ENCODE results near the gene STAG2.
"Not testable (repeated sequence)": the region's sequence is repeated elsewhere in the genome, so short reads cannot be mapped to it uniquely, and the experiment has no call there.

Gene STAG2

DNA sequence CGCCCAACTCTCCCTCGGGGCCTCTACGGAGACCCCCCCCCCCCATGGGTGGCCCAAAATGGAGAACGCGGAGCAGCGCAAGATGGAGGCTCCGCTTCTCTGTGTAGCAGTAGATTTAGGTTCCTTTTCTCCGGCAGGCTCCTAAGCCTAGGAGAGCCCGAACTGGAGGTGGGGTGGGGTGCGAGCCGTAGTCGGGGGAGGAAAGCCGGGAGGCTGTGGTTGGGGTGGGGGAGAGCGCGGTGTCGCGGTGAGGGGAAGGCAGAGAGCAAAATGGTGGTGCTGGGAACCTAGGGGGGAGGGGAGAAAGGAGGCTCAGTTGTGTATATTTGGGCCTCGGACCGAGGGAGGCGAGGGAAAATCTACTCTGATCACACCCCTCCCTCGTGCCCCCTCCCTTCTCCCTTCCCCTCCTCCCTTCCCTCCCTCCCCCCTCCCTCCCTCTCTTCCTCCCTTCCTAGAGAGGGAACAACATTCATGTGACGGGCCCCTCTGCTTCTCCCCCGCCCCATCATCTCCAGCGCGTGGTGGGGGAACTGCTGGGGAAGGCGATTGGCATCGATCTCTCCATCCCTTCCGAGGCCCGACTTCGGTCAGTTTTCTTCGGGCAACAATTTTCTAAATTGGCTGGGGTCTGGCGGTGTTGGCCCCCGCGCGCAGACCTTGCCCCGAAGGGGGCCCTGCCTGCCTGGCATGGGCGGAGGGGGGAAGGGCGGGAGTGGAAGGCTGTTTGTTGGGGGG, at the start of gene STAG2:
Gene STAG2, plus strand, starts transcription at position 439 of the 738 bp plus-strand sequence. CDS start 60,922 bp downstream, outside the sequence.
- peak; percentile 10 to 19 (median 11) for DNase-seq (ENCODE audit: low read depth in 3 of 3)

DNA sequence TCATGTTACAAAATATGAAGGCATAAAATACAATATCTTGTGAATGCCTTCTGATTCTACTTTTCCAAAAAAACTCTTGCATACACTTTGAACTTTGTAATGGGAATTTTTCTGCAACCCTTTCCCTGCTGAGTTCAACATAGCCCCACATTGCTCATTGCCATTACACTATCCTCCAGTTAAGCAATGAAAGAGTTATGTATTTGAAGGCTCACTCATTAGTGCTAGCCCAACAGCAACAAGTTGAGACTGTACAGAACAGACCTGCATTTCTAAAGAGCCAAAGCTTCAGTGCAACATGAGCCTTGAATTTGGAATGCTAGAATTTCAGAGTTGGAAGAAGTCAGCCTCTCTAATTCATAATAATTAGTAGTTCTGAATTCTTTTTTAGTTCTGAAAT, 44.4 kb upstream of the STAG2 start:
- no peak for DNase-seq (ENCODE audit: low read depth in 3 of 3)

DNA sequence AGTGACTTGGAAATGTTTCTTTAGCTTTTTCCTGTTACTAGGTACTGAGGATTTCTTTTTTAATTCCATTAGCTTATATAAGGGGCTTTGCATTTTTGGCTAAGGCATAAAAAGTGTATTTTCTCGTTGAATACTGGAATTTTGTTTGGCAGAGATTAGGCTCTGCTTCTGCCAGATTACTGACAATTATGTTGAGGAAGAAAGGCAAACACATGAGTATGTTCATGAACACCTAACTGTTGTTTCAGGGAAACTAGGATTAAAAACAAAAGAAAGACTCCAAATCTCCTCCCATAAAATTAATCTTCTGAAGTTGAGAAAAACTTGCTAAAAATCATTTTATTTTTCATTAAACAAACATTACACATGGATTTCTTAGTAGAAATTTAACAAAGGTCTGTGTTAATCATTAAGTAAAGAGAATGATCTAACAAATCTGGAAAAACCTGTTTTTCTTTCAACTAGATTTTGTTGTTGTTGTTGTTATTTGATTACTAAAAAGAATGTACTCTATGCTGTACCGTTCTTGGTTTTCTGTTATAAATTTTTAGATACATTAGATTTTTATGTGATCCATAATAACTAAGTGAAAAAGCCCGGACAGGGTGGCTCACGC, 43.3 kb upstream of the STAG2 start:
- DNase-seq (ENCODE audit: low read depth in 3 of 3): no peak

DNA sequence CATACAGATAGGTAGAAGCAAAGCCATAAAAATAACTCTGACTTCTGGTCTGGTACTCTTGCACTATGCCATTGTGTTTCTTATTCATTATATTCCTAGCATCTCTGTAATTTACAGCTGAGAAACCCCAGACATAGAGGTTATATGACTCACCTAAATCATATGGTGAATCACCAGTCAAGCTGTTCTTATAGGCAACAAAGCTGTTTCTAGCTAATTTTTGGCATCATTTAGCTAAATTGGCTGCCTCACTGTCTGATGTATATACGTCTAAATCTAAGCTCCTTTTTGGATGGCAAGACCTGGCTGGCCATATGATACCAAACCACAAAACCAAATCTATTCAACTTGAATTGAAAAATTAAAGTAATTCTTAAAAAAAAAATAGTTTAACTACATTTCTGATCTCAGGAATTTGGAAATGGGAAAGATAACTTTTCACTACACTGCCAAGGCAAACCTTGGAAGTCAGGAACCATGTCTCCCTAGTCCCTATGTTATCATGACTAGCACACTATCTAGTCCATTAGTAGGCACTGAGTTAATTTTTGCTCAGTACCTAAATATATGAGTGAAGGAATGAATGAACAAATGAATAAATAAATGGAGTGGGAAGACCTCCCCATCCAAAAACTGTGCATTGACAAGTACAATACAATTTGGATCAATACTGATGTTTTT, 41.3 kb upstream of the STAG2 start:
- DNase-seq (ENCODE audit: low read depth in 3 of 3): no peak

DNA sequence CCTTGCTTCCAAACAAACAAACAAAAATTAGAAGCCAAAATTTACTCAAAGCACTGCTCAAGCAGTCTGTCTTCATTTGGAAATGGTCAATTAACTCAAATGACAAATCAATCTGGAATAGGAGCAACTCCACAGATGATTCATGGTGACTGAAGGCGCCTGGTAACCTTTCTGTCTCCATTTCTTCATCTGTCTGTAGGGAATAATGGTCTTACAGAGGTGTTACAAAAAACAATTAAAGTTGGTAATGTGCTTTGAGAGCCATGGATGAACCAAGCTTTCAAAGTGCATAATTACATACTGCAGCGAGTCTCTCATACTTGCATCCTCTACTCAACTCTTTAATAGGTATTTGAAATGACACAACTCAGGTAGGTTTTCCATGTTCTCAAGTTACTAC, 38.3 kb upstream of the STAG2 start:
- DNase-seq (ENCODE audit: low read depth in 3 of 3): no peak

DNA sequence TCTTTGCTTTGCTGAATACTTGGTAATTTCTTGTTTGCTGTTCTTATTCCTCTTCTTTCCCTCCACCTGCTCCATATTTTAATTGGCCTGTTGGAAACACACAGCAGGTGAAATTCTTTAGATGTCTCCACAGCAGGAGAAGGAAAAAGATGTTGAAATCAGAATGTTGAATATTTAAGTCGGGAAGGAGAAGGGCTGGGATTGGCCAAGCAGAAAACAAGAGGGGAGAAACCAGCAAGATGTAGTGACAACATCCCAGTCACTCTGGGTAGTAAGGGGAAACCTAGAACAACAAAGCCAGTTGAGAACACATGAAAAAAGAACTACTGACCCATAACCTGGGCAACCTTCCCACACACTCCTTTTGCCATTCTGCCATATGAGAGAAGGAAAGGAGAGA, 37.3 kb upstream of the STAG2 start:
- no peak for DNase-seq (ENCODE audit: low read depth in 3 of 3)

DNA sequence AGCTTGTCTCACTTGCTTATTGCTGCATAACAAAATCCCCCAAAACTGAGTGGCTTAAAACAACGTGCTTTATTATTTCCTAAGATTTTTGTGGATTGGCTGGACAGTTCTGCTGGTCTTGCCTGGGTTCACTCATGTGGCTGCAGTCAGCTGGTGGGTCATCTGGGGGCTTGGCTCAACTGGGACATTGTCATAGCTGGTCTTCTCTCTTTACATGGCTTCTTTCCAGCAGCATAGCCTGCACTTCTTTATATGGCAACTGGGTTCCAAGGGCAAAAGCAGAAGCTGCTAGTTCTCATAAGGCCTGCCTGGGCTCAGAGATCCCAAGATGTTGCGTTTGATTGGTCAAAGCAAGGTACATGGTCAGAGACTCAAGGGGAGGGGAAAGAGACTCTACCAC, 33.7 kb upstream of the STAG2 start:
- DNase-seq (ENCODE audit: low read depth in 3 of 3): no peak

DNA sequence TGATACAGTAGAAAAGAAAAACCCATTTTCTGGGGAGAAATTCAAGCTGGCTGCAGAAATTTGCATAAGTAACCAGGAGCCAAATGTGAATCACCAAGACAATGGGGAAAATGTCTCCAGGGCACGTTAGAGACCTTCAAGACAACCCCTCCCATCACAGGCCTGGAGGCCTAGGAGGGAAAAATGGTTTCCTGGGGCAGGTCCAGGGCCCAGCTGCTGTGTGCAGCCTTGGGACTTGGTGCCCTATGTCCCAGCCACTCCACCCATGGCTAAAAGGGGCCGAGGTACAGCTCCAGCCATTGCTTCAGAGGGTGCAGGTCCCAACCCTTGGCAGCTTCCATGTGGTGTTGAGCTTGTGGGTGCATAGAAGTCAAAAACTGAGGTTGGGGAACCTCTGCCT, 29.5 kb upstream of the STAG2 start:
- not testable (repeated sequence) for DNase-seq (ENCODE audit: low read depth in 3 of 3)

DNA sequence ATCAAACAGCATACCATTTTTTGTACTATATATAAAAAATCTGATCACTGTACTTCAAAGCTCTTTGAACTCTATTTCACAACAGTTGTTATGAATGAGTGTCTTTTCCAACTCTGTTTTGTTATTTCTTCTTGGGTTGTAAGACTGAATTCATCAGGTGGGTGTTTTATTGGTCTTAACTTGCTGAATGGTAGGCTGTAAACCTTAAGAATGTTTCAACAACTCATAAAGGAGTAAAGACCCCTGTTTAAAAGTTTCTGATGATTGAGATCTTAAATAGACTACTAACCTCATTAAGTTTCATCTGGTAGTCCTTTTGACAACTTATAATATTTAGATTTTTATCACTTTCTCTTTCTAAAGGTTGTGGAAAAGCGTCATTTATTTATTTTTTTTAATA, 18.4 kb upstream of the STAG2 start:
- no peak for DNase-seq (ENCODE audit: low read depth in 3 of 3)

DNA sequence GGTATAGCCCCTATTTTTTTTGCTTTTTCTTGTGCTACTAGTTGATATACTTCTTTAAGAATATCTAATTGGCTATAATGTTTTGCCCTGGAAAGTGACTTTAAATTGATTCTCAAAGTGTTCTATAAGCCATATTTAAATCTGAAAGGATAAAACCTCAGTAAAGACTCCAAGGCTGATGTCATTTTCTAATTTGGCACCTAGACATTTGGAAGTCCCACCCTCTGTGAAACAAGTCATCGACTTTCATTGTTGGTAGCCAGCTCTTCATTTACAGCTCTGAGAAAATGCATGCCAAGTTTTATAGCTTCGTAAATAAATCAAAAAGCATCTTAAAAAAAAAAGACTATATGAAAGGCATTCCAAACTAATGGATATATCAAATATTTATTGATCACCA, 18.0 kb upstream of the STAG2 start:
- no peak for DNase-seq (ENCODE audit: low read depth in 3 of 3)

DNA sequence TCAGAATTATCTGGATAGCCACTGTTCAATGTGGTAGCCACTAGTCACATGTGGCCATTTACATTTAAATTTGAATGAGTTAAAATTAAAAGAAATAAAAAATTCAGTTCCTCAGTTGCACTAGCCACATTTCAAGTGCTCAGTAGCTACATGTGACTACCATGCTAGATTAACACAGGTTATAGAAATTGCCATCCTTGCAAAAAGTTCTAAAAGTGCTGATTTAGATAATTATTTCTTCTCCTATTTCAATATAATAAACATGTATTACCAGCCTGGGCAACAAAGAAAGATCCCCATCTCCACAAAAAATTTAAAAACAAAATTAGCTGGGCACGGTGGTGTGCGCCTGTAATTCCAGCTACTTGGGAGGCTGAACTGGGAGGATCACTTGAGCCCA, 11.7 kb upstream of the STAG2 start:
- DNase-seq (ENCODE audit: low read depth in 3 of 3): no peak

DNA sequence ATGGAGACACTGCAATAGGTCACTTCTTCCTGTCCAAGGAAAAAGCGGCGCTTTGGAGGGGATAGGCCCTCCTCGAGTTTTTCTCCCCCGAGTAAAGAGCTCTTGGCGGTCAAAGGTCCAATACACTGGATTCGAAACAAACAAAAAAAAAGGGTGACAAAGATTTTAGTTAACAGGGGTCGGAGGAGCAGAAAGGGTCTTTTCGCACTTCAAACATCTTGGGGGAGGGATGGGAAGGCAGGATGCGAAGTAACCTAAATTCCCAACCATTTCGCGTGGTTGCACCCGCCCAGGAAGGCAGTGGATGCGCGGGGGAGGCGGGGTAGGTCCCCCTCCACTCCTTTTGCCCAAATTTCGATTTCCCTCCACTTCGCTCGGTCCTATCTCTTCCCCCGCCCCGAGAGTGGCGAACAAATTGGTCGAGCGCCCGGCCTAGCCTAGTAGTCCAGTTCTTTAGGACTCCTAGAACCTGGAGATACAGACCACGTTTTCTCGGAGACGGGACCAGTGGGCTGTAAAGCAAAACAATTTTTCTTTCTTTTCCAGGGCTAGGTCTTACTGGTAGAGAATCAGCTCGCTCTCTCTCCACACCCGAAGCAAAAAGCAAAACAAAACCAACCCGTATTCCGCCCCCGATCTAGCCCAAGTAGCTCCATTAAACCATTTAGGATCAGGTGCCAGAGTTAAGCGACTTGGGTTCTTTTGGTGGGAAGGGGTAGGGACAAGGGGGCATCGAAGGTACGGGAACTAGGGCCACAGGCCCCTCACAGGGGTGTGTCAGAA, 2.0 kb upstream of the STAG2 start:
- DNase-seq (ENCODE audit: low read depth in 3 of 3): no peak

DNA sequence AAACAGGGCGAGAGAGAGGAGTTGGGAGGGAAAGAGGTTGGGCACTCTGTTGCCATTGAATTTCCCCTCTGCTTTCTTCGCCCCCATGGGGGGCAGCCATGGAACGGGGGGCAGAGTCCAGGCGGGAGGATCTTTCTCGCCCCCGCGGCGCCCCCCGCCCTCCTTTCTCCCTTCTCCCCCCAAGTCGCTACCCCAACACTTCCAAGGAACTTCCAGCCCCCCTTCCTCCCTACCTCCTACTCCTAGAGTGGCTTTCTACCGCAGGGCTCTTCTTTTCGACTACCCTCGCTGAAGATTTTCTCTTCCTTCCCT, 594 bp upstream of the STAG2 start:
- no peak for DNase-seq (ENCODE audit: low read depth in 3 of 3)

DNA sequence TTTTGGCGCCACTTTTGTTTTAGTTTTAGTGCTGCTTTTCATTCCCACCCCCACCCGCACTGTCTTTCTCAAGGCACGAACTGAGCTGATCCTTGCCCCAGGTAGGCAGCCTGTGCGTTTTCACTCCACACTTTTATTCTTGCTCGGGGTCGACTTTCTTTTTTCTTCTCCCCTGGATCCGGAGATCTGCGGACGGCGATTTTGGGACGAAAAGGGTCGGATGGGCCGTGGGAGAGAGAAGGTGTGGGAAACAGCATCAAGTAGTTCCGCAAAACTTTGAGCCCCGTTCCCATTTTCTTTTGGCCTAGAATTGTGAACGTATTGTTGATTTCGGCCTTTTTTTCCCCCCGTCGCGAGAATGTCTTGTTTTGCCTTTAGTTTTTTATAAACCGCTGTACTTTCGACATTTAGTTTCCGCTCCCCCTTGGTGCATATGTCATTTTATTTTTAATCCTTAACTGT, 531 bp downstream of the STAG2 start:
- no peak for DNase-seq (ENCODE audit: low read depth in 3 of 3)

DNA sequence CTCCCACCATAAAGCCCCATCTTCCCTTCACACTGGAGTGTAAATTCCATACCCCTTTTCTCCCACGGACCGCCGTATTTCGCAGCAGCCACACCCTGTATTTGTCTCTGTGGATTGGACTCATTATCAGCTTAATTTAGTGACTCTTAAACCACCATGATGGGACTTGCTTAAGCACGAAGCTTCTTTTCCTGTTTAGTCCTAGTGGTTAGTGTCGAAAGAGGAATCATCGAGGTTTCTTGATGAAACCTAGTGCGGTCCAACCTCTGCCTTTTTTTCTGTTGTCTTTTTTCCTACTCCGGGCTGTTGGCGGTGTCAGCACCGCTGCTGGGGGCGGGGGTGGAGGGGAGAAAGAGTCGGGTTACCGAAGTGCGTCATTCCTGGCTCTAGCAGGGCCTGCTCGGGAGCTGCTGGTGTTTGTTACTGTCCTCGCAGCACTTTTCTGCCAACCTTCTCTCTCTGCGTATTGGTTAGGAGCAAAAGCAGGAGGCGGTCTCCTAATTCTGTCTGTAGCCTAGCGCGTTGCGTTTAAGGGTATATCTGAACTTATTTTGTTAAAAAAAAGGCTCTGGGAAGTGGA, 1.4 kb downstream of the STAG2 start:
- DNase-seq (ENCODE audit: low read depth in 3 of 3): peak; percentile 46 to 65 (median 62)

DNA sequence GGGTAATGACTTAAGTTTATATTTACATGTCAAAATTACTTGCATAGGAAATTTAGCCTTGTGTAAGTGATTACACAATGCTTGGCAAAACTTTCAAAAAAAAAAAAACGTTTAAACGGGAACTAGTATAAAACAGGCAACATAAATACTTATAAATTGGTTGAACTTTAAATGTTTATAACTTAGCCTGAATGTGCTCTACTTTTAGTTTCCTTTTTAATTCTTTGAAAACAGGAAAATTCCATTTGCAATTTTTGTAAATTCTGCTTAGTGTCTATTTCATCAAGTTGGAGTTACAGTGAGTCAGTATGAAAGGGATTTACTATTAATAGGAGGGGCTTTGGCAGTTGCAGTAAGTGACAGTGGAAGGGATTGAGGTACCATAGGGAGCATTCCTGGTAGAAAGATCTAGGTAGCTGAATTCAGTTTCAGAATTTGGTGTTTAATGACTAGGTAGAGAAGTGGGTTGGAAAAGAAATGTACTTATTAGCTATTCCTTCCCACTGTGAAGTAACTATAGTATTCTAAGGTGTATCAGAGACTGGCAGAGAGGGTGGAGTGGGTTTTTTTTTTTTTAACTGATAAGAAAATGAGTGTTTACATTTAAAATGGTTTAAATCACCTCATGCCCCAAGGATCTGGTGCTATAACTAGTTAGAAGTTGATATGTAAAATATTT, 2.8 kb downstream of the STAG2 start:
- no peak for DNase-seq (ENCODE audit: low read depth in 3 of 3)

DNA sequence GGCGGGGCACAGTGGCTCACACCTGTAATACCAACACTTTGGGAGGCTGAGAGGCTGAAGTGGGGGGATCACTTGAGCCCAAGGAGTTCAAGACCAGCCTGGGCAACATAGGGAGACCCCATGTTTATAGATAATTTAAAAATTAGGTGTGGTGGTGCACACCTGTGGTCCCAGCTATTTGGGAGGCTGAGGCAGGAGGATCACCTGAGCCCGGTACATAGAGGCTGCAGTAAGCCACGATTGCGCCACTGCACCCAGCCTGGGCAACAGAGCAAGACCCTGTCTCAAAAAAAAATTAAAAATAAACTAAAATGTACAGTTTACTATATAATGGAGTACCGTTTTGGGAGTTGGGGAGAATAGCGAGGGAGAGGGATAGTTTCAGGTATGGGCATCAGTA, 4.2 kb downstream of the STAG2 start:
- DNase-seq (ENCODE audit: low read depth in 3 of 3): no peak

DNA sequence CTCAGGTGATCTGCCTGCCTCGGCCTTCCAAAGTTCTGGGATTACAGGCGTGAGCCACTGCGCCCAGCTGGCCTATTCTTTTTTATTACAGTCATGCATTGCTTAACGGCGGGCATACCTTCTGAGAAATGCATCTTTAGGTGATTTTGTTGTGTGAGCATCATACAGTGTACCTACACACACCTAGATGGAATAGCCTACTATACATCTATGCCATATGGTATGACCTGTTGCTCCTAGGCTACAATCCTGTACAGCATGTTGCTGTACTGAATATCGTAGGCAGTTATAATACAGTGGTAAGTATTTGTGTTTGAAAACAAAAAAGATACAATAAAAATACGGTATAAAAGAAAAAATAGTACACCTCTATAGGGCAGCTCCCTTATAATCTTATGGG, 6.0 kb downstream of the STAG2 start:
- no peak for DNase-seq (ENCODE audit: low read depth in 3 of 3)

DNA sequence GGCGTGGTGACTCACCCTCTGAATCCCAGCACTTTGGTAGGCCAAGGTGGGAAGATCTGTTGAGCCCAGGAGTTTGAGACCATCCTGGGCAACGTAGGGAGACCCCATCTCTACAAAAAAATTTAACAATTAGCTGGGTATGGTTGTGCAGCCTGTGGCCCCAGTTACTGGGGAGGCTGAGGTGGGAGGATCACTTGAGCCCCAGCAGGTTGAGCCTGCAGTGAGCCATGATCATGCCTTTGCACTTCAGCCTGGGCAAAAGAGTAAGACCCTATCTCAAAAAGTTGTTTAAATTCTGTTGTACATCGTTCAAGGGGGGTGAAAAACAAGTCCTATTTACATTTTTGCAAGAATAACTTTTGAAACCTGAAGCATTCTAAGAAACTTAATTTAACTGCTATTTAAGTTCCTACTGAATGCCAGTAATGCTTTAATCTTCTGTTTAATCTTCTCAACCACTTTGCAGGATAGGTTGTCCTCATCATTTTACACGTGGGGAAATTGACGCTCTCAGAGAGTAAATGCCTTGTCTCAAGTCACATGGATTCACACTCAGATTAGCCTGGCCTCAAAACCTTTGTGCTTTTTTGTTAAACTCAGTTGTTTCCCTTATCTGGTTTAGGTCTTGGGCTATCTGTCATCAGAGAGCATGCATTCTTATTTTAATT, 7.0 kb downstream of the STAG2 start:
- DNase-seq (ENCODE audit: low read depth in 3 of 3): no peak

DNA sequence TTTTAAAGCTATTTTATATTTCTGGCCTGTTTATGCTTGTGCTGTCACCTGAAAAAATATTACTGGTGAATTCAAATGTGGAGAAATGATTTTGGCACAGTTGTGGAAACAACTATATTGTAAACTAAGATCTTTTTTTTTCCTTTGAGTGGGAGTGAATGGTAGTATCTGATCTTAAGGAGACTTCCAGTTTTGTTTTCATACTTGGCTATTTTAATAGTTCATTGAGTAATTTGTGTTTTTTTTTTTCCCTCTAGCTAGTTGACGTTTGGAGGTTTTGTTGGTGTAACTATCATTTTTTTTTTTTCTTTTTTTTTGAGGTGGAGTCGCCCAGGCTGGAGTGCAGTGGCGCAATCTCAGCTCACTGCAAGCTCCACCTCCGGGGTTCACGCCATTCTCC, 10.5 kb downstream of the STAG2 start:
- no peak for DNase-seq (ENCODE audit: low read depth in 3 of 3)

DNA sequence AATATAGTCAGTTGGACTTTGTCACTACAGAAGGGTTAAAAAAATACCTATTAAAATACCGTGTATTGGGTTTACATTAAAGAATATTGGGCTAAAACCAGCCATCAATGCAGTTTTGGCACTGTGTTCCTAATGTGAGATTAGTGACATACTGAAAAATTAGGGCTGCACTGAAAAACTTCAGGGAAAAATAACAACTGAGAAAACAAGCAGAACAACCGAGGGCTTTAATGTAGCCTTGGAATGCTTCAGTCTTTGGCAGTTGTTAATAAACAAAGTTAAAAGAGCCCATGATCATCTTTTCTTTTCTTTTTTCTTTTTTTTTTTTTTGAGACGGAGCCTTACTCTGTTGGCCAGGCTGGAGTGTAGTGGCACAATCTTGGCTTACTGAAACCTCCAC, 12.4 kb downstream of the STAG2 start:
- no peak for DNase-seq (ENCODE audit: low read depth in 3 of 3)
